ENCODE measurements around the gene TMEM117.

The TMEM117 gene

DNA sequence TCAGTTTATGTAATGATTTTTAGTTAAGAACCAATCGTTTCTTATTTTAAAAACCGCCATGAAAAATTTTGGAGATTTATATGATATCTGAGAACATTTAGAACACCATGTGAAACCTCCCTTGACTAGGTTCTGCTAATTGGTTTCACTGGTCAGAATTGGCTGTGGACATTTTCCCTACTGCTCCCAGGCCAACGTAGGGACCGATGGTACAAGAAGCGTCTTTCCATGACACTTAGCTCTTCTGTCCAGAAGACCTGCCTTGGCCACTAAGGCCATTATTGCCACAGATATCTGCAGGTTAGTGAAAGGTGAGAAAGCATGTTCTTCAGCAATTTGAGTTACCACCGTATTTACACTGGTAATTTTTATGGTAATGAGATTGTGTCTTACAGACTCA lies 424.0 kb downstream of the TMEM117 start:
- Mint-ChIP-seq H3K4me3 (no peak overlapping the region), H3K27me3 (no peaks in the 10 kb centered on the region), H3K4me1 (no peaks in the 10 kb centered on the region), H3K36me3 (no peaks in the 10 kb centered on the region), H3K27ac (no peak overlapping the region), H3K9me3 (no peaks in the 10 kb centered on the region)
- CTCF ChIA-PET = no interaction called here
- DNase-seq = no peak

DNA sequence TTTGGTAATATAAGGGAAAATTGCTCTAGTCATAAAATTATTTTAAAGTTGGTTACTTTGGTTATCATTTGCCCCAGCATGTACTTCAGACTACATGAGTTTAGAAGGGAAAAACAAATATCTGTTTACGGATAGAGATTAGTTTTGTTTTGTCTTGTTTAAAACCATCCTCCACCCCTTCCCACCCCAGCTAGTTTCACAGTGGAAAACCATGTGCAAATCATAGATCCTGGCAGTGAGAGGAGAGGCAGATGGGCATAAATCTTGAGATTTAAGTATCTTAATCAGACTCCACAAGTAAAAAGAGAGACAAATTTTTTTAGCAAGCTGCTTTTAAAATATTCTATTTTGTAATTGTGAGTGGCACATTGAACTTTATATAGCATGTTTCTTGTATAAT lies 424.7 kb downstream of the TMEM117 start:
- no peaks in the 10 kb centered on the region for H3K36me3 Mint-ChIP-seq
- H3K27me3 Mint-ChIP-seq = no peaks in the 10 kb centered on the region
- no peaks in the 10 kb centered on the region for H3K4me1 Mint-ChIP-seq
- DNase-seq = no peak
- no peaks in the 10 kb centered on the region for H3K9me3 Mint-ChIP-seq
- no peak overlapping the region for H3K4me3 Mint-ChIP-seq
- CTCF ChIA-PET = no interaction called here
- H3K27ac Mint-ChIP-seq = no peak overlapping the region

DNA sequence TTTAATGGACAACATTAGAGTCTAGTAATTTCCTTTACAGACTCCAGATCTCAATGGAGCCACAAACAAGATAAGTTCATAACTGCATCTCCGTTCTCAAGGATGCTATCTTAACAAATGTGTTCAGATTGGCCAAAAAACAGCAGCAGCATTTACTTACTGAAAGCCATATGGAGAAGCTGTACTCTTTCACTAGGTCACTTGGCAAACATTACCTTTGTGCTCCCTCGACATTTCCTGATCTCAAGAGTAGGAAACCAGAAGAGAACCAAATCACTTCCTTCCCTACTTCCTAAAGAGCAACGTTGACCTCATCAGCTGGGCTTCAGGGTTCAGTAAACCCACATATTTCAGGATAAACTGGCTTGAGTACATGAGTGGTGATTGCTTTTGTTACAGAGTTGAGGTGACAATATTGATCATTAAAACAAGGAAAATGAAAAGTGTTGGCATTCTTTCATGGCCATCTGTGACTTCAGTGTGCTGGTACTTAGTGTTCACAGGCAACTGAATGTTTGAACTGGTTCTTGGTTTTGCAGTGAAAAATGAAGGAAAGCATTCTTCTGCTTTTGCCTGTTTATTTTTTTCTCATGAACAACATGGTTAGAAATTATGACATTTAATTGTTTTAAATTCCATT lies 449.6 kb downstream of the TMEM117 start:
- Mint-ChIP-seq H3K36me3 (no peaks in the 10 kb centered on the region), H3K4me1 (peaks cover 16% of the 10 kb centered on the region), H3K4me3 (no peak overlapping the region), H3K27ac (no peak overlapping the region), H3K27me3 (no peaks in the 10 kb centered on the region), H3K9me3 (peaks cover 3% of the 10 kb centered on the region)
- DNase-seq = no peak
- CTCF ChIA-PET = no interaction called here

DNA sequence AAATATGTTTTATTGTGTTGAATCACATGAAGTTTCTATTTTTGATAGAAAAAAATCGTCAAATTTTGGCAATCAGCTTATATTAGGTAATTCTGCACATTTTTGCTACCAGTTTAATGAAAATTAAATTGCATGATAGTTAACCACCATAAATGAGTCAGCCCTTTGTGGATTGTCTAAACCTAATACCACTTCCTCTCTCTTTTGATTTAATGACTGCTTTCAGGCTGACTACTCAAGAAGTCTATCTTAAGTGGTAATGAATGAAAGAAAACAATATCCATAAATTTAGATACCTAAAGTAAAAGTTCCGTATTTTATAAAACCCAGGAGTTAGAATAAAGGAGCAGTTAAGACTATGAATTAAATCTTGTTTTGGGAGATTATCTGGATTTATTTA lies 450.5 kb downstream of the TMEM117 start:
- Mint-ChIP-seq H3K9me3 (peaks cover 3% of the 10 kb centered on the region), H3K4me3 (no peak overlapping the region), H3K36me3 (no peaks in the 10 kb centered on the region), H3K27me3 (no peaks in the 10 kb centered on the region), H3K4me1 (peaks cover 16% of the 10 kb centered on the region), H3K27ac (no peak overlapping the region)
- no peak for DNase-seq
- CTCF ChIA-PET = no interaction called here

DNA sequence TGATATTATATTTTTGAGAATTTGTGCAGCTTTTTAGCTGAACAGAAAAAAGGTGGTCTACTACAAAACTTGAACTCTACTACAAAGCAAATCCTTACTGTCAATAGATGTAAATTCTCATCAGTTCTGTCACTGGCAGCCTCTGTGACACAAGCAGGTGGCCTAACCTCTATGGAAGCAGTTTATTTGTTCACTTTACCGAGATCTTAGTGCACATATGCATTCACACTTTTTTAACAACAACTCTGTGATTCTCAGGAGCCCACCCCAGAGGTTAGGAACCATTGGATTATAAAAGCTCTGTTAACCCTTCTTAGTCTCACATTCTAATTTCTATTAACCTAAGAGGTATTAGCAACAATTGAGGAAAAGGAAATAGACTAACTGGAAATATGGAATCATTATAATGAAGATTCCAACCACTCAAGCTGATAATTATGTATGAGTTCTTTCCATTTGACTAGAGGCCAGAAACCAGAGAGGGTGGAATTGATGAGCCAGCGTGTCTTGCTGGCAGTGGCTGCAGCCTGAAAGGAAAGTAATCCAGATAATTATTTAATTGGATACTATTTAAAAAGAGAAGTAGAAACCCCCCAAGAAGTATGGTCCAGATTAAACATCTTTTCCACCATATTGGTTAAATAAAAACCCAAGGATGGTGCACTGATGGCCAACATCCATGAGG lies 451.1 kb downstream of the TMEM117 start:
- CTCF ChIA-PET = interaction anchor here (0.7 kb wide), 1 partner anchor 208 kb away, joined by 3 read pairs; no protein-coding TSS in a partner anchor
- H3K36me3 Mint-ChIP-seq = no peaks in the 10 kb centered on the region
- DNase-seq = no peak

DNA sequence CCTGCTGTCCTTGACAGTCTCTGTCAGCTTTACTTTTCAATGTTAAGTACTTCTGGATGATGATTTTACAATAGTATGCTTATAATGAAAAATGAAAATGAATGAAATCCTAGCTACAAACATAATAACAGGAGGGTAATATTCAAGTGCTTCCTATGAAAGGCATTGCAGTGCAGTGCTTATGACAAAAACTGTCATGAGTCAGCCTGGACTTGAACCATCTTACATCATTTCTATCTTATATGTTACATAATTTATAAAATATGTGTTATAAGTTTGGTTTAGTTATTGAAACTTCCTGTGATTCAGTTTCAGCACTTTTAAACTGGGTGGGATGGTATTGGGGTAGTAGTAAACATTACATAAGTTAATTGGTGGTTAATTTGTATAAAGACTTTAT lies 451.7 kb downstream of the TMEM117 start:
- no peak overlapping the region for H3K4me3 Mint-ChIP-seq
- H3K4me1 Mint-ChIP-seq = peaks cover 16% of the 10 kb centered on the region
- H3K27me3 Mint-ChIP-seq = no peaks in the 10 kb centered on the region
- no peak overlapping the region for H3K27ac Mint-ChIP-seq
- CTCF ChIA-PET = interaction anchor here (0.7 kb wide), 1 partner anchor 207 kb away, joined by 3 read pairs; no protein-coding TSS in a partner anchor
- H3K36me3 Mint-ChIP-seq = no peaks in the 10 kb centered on the region
- H3K9me3 Mint-ChIP-seq = peaks cover 3% of the 10 kb centered on the region
- DNase-seq = no peak

More for the DNA sequence above, 451.1 kb downstream of the TMEM117 start:
- Mint-ChIP-seq H3K27me3 (no peaks in the 10 kb centered on the region), H3K27ac (no peak overlapping the region), H3K4me1 (peaks cover 16% of the 10 kb centered on the region), H3K4me3 (no peak overlapping the region), H3K9me3 (peaks cover 3% of the 10 kb centered on the region)

DNA sequence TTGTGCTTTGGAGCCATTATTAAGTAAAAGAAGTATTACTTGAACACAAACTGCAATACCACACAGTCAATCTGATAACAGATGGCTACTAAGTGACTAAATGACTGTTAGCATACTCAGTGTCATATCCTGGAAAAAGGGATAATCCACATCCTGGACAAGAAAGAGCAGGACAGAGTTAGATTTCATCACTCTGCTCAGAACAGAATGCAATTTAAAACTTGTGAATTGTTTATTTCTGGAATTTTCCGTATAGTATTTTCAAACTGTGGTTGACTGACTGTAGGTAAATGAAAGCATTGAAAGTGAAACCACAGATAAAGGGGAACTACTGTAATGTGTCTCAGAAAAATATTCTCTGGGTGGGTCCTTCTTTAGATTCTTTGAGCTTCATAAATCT lies 458.8 kb downstream of the TMEM117 start:
- CTCF ChIA-PET = no interaction called here
- Mint-ChIP-seq H3K27ac (no peak overlapping the region), H3K27me3 (no peaks in the 10 kb centered on the region), H3K36me3 (no peaks in the 10 kb centered on the region), H3K4me3 (no peak overlapping the region), H3K9me3 (peaks cover 4% of the 10 kb centered on the region), H3K4me1 (peaks cover 9% of the 10 kb centered on the region)
- DNase-seq = no peak

DNA sequence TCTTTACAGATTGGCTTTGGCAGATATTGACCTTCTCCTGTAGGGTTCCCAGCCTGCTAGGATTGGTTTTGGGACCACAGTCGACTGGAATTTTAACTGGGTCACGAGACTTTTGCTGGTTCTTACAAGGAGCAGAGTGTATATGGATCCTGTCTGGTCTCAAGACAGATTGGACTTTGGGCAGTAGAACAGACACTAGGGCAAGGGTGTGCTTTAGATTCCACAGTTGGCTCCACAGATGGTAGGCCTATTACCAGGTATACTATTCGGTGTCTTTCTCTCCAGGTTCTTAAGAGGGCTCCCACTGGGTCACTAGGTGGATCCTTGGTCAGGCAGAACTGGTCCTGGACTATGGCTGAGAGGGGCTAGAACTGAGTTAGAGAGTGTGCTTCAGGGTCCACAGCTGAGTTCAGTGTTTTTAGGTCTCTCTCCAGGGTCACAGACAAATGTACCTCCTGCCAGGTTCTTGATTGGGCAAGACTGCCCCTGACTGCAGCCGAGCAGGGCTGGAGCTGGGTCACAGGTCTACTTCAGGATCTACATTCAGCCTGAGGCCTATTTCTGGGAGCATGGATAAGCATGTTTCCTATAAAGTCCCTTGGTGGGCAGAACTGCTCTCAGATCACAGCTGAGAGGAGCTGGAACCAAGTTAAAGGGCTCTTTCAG lies 460.2 kb downstream of the TMEM117 start:
- Mint-ChIP-seq H3K4me1 (peaks cover 9% of the 10 kb centered on the region), H3K36me3 (no peaks in the 10 kb centered on the region), H3K9me3 (peaks cover 4% of the 10 kb centered on the region), H3K4me3 (no peak overlapping the region), H3K27ac (no peak overlapping the region), H3K27me3 (no peaks in the 10 kb centered on the region)
- DNase-seq = no peak
- CTCF ChIA-PET = no interaction called here

DNA sequence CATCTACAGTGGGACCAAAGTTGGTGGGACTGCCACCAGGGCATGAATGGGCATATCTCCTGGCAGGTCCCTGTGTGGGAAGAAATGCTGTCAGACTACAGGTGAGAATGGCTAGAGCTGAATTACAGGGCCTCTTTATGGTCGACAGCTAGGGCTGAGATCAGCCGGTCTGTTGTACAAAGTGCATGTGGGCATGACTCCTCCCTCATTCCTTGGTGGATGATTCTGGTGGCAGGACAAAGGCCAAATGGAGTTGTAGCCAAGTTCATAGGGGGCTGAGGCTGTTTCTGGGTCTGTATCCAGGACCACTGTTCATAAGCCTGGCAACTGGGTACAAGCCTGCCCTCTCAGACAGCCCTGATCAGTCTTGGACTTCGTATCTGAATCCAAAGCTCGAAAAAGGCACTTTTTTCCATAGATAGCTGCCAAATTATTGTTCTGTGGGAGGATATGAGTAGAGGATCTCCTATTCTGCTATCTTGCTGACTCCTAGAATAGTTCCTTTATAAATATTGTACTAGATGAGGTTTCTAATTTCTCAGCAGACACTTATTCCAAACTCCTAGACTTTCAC lies 460.8 kb downstream of the TMEM117 start:
- H3K4me3 Mint-ChIP-seq = no peak overlapping the region
- H3K9me3 Mint-ChIP-seq = peaks cover 4% of the 10 kb centered on the region
- CTCF ChIA-PET = no interaction called here
- no peak overlapping the region for H3K27ac Mint-ChIP-seq
- peaks cover 9% of the 10 kb centered on the region for H3K4me1 Mint-ChIP-seq
- H3K27me3 Mint-ChIP-seq = no peaks in the 10 kb centered on the region
- no peaks in the 10 kb centered on the region for H3K36me3 Mint-ChIP-seq
- DNase-seq = no peak

DNA sequence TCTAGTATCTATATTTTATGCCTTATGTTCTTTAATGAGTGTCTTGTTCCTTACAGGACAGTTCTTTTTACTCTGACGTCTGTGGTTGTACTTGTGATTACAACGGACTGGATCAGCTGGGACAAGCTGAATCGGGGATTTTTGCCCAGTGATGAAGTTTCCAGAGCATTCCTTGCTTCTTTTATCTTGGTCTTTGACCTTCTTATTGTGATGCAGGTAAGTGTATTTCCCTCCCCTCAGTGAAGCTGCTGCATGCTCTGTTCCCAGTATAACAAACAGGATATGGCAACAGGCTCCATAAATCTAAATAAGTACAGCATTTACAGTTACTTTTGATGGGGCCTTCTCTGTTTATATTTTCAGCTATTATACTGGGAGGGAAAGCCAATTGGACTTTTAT lies 463.6 kb downstream of the TMEM117 start:
- Mint-ChIP-seq H3K36me3 (no peaks in the 10 kb centered on the region), H3K27me3 (no peaks in the 10 kb centered on the region), H3K4me1 (peaks cover 8% of the 10 kb centered on the region), H3K4me3 (no peak overlapping the region), H3K9me3 (peaks cover 4% of the 10 kb centered on the region), H3K27ac (no peak overlapping the region)
- CTCF ChIA-PET = no interaction called here
- DNase-seq = no peak

DNA sequence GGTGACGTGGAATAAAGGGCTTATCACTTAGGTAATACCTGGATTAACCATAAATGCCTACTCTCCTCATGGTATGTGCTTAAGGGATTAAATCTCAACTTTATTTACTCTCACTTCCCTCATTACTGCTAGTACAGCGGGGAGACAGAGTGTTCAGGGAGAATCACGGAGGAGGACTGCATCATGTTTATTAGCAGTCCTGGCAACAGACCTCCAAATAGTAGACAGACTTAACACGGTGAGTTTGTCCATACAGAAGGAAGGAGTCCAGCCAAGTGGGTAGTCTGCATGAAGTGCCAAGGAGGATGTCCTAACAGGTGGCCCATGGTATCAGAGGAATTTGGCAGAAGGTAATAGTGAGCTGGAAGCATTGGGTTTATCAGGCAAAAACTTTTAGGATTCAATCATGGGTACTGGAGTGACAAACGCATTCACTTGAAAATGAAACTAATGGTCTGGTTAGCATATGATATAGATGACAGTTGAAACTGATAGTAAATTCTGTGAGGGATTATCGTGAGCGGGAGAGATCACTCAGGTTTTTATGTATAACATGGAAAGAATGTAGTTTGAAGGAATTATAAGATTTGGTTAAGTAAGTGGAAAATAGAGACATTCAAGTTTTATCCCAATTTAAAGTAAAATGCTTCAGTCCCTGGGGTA lies 471.8 kb downstream of the TMEM117 start:
- Mint-ChIP-seq H3K27ac (no peak overlapping the region), H3K36me3 (no peaks in the 10 kb centered on the region), H3K4me1 (no peaks in the 10 kb centered on the region), H3K4me3 (no peak overlapping the region), H3K9me3 (peaks cover 4% of the 10 kb centered on the region), H3K27me3 (no peaks in the 10 kb centered on the region)
- CTCF ChIA-PET = no interaction called here
- DNase-seq = no peak

DNA sequence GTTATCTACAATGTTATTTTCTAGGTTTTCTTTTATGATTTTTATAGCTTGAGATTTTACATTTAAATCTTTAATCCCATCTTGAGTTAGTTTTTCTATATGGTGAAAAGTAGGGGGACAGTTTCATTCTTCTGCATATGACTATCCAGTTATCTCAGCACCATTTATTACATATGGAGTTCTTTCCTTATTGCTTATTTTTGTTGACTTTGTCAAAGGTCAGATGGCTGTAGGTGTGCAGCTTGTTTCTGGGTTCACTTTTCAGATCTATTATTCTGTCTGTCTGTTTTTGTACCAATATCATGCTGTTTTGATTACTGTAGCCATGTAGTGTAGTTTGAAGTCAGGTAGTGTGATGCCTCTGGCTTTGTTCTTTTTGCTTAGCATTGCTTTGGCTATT lies 477.3 kb downstream of the TMEM117 start:
- DNase-seq = no peak
- Mint-ChIP-seq H3K4me1 (no peaks in the 10 kb centered on the region), H3K27me3 (no peaks in the 10 kb centered on the region), H3K9me3 (peaks cover 4% of the 10 kb centered on the region), H3K27ac (no peak overlapping the region), H3K4me3 (no peak overlapping the region), H3K36me3 (no peaks in the 10 kb centered on the region)
- CTCF ChIA-PET = interaction anchor here (0.6 kb wide), 1 partner anchor 313 kb away, joined by 3 read pairs; no protein-coding TSS in a partner anchor

DNA sequence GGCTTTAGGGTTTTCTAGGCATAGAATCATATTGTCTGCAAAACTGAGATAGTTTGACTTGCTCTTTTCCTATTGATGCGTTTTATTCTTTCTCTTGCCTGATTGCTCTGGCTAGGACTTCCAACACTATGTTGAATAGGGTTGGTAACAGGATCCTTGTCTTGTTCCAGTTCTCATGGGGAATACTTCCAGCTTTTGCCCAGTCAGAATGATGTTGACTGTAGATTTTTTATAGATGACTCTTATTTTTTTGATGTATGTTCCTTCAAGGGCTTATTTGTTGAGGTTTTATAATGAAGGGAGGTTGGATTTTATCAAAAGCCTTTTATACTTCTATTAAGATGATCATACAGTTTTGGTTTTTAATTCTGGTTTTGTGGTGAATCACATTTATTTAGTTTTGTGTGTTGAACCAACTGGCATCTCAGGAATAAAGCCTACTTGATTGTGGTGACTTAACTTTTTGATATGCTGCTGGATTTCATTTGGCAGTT lies 478.2 kb downstream of the TMEM117 start:
- DNase-seq = no peak
- no peak overlapping the region for H3K4me3 Mint-ChIP-seq
- no peak overlapping the region for H3K27ac Mint-ChIP-seq
- H3K9me3 Mint-ChIP-seq = peaks cover 4% of the 10 kb centered on the region
- CTCF ChIA-PET = no interaction called here
- H3K4me1 Mint-ChIP-seq = no peaks in the 10 kb centered on the region
- H3K27me3 Mint-ChIP-seq = no peaks in the 10 kb centered on the region
- H3K36me3 Mint-ChIP-seq = no peaks in the 10 kb centered on the region

DNA sequence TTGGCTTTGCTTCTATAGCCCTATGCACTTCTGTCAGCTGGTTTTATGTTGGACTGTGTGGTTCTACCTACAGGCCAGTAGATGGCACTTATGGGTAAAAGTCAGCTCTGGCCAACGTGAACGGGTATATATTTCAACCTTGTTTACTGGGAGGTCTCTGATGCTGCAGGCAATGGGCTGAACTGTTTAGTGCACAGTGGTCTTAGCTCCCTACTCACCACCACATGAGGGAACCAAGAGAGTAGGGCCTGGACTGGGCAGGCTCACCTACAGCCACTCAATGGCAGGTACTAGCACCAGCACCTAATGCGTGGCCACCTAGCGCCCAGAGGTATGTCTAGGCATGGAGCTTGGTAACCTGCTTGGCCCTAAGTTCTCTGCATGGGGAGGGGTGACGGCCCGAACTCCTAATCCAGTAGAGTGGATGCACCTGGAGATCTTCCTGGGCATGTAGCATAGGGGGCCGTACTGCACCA lies 481.8 kb downstream of the TMEM117 start:
- H3K9me3 Mint-ChIP-seq = no peaks in the 10 kb centered on the region
- CTCF ChIA-PET = interaction anchor here (0.8 to 1.2 kb wide), 2 partner anchors 201 to 613 kb away, joined by 4 to 8 read pairs; no protein-coding TSS in a partner anchor
- no peak overlapping the region for H3K4me3 Mint-ChIP-seq
- no peaks in the 10 kb centered on the region for H3K4me1 Mint-ChIP-seq
- DNase-seq = no peak
- no peaks in the 10 kb centered on the region for H3K36me3 Mint-ChIP-seq
- H3K27me3 Mint-ChIP-seq = no peaks in the 10 kb centered on the region
- no peak overlapping the region for H3K27ac Mint-ChIP-seq
